Osteoblast (primary cell): ENCODE results near the gene CST7. TPM values are rescaled to one million over a fixed set of nuclear protein-coding genes. Genes with fewer than 3 reads are reported as not detected.

ENCODE experiments used
- DNase-seq: peaks from one replicate; pipeline ENCODE4 v3.0.0; 2011; ENCODE audit warnings: low spot score, mixed read lengths; ENCODE audit not compliant: insufficient read length; ENCODE audit errors: missing footprints
- H2AFZ ChIP-seq: 2 replicates; pipeline ENCODE4 v1.6.0; 2011; ENCODE audit warnings: mild to moderate bottlenecking, low read length
- H3K27ac ChIP-seq: 2 replicates; pipeline ENCODE4 v1.5.1; 2011; ENCODE audit warnings: mild to moderate bottlenecking, low read depth, low read length, moderate library complexity
- H3K27me3 ChIP-seq: 2 replicates; pipeline ENCODE4 v1.6.0; 2012; ENCODE audit warnings: mild to moderate bottlenecking, control low read depth, inconsistent platforms, low read length, moderate library complexity; ENCODE audit not compliant: insufficient read depth
- H3K36me3 ChIP-seq: 2 replicates; pipeline ENCODE4 v1.5.1; 2011; ENCODE audit warnings: mild to moderate bottlenecking, low read length, control low read depth, moderate library complexity; ENCODE audit not compliant: insufficient read depth
- H3K4me1 ChIP-seq: 2 replicates; pipeline ENCODE4 v1.5.1; 2011; ENCODE audit warnings: mild to moderate bottlenecking, low read length, control low read depth, moderate library complexity; ENCODE audit not compliant: insufficient read depth
- H3K4me2 ChIP-seq: 2 replicates; pipeline ENCODE4 v1.6.0; 2011; ENCODE audit warnings: mild to moderate bottlenecking, low read length; ENCODE audit not compliant: insufficient read depth
- H3K4me3 ChIP-seq: fragments of 200-600 bp; sonication (generic); 3 replicates; pipeline ENCODE4 v1.5.1; 2012; ENCODE audit warnings: mild to moderate bottlenecking, low read length, inconsistent platforms; ENCODE audit not compliant: insufficient read depth
- H3K79me2 ChIP-seq: 2 replicates; pipeline ENCODE4 v1.6.0; 2012; ENCODE audit warnings: mild to moderate bottlenecking, low read length, control low read depth, inconsistent platforms; ENCODE audit not compliant: insufficient read depth
- H3K9me3 ChIP-seq: 2 replicates; pipeline ENCODE4 v1.5.1; 2011; ENCODE audit warnings: low read depth, low read length, control low read depth
- H4K20me1 ChIP-seq: 2 replicates; pipeline ENCODE4 v1.6.0; 2012; ENCODE audit warnings: mild to moderate bottlenecking, low read length, control low read depth; ENCODE audit not compliant: insufficient read depth
- CTCF ChIP-seq: IDR thresholded peaks from 2 replicates; pipeline ENCODE4 v1.5.1; 2011; ENCODE audit warnings: mild to moderate bottlenecking, low read depth, low read length, moderate library complexity; ENCODE audit errors: extremely low read depth
- total RNA-seq: library from RNA; depleted of rRNA; stranded (reverse); fragments of >200 nt; gene quantifications from 2 replicates; pipeline ENCODE4 v1.2.3, GENCODE V29; 2012

CST7 gene
- total RNA-seq, 1 donor: not detected

GRCh38 chr20:24913076-24913628 is 35.9 kb upstream of the CST7 start:
- H3K4me3 ChIP-seq: no peak overlapping the region
- no peaks in the 10 kb centered on the region for H3K79me2 ChIP-seq
- no peaks in the 10 kb centered on the region for H4K20me1 ChIP-seq
- H3K27me3 ChIP-seq: peaks cover 8% of the 10 kb centered on the region
- H3K4me2 ChIP-seq: no peak overlapping the region
- no peaks in the 10 kb centered on the region for H3K36me3 ChIP-seq
- H3K27ac ChIP-seq: no peak overlapping the region
- H3K9me3 ChIP-seq: no peaks in the 10 kb centered on the region
- no peak for TF ChIP-seq CTCF
- DNase-seq: no peak
- H2AFZ ChIP-seq: no peak overlapping the region
- peaks cover 3% of the 10 kb centered on the region for H3K4me1 ChIP-seq

- Histone ChIP-seq H3K4me2 (no peak overlapping the region), H3K9me3 (no peaks in the 10 kb centered on the region), H3K79me2 (no peaks in the 10 kb centered on the region), H3K27ac (no peak overlapping the region), H3K4me3 (no peak overlapping the region), H3K27me3 (peaks cover 11% of the 10 kb centered on the region), H3K4me1 (peaks cover 7% of the 10 kb centered on the region), H2AFZ (no peak overlapping the region), H4K20me1 (no peaks in the 10 kb centered on the region), H3K36me3 (no peaks in the 10 kb centered on the region)
- DNase-seq: no peak
- no peak for TF ChIP-seq CTCF
Measured at GRCh38 chr20:24914388-24915241, 34.5 kb upstream of the CST7 start.

- Histone ChIP-seq H3K27me3 (peaks cover 11% of the 10 kb centered on the region), H3K4me3 (no peak overlapping the region), H3K4me1 (peaks cover 7% of the 10 kb centered on the region), H3K36me3 (no peaks in the 10 kb centered on the region), H3K9me3 (no peaks in the 10 kb centered on the region), H3K4me2 (no peak overlapping the region), H3K79me2 (no peaks in the 10 kb centered on the region), H4K20me1 (no peaks in the 10 kb centered on the region), H3K27ac (no peak overlapping the region), H2AFZ (no peak overlapping the region)
- DNase-seq: no peak
- no peak for TF ChIP-seq CTCF
Measured at GRCh38 chr20:24915440-24915839, 33.6 kb upstream of the CST7 start.

GRCh38 chr20:24915892-24916291 is 33.2 kb upstream of the CST7 start:
- no peak for TF ChIP-seq CTCF
- H3K27ac ChIP-seq: no peak overlapping the region
- H3K79me2 ChIP-seq: no peaks in the 10 kb centered on the region
- peaks cover 7% of the 10 kb centered on the region for H3K4me1 ChIP-seq
- peaks cover 11% of the 10 kb centered on the region for H3K27me3 ChIP-seq
- no peak overlapping the region for H3K4me2 ChIP-seq
- no peaks in the 10 kb centered on the region for H4K20me1 ChIP-seq
- no peak overlapping the region for H3K4me3 ChIP-seq
- no peak for DNase-seq
- H3K9me3 ChIP-seq: no peaks in the 10 kb centered on the region
- H2AFZ ChIP-seq: no peak overlapping the region
- no peaks in the 10 kb centered on the region for H3K36me3 ChIP-seq
